HL-60/S4 (cell line): Measurements from ENCODE around the gene XXYLT1.

Experiments used
- in situ Hi-C: fragments of 300-500 bp; cut with MboI; formaldehyde crosslinking; loops from 2 replicates; pipeline ENCODE4 v1.14.3; 2022; ENCODE audit warnings: low sequenced_read_pairs

The XXYLT1 gene

DNA sequence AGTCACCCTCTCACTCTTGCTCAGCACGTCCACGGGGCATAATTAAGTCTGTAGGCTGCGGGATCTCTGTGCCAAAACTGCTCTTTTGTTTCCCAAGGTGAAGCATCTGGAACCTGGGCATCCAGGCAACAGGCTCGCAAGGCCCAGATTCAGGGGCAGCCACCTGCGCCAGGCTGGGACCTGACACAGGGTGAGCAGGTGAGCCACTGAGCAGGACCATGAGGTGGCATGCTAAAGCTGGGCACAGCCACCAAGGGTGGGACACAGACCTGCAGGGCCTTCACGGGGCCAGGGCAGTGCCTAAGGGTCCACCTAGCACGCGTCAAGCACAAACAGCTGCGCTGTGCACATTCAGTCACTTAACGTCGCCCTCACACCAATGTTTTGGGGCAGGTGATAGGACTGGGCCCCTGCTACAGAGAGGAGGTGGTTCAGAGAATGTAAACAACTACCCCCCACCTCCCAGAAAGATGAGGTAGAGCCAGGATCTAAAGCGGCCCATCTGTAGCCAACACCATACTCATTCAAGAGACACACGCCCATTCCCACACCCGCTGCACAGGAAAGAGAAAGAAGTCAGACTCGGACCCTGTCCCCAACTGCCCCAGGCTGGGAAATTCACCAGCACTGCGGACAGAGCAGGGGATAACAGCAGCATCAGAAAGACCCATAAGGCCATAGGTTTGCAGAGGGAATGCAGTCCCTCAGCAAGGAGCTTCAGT, 16.3 kb downstream of the XXYLT1 start:
- in situ Hi-C loops: loop anchor here (25.0 kb wide), 1 partner anchor 917 kb away; no protein-coding TSS in a partner anchor

DNA sequence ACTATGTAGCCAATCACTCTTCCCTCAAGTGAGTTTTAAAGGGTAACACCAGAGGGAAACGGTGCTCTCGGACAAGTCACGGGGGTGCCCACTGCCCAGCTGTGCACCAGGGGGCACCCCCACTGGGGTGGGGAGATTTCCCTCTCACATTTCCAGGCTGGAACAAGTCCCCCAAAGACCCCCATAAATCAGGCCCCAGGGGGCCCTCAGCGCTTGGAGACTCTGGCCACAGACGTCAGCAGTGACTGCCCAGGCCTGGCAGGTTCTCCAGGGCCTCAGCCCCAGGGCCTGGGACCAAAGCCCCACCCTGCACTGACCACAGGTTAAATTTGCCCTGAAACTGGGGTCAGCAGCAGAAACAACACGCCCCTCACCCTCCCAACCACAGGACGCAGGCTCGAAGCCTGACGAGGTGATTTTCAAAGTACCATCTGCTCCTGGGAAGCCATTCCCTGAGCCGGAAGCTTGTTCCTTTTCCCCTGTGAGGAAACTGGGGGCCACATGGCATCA, 17.0 kb downstream of the XXYLT1 start:
- in situ Hi-C loops: loop anchor here (25.0 kb wide), 1 partner anchor 917 kb away; no protein-coding TSS in a partner anchor

DNA sequence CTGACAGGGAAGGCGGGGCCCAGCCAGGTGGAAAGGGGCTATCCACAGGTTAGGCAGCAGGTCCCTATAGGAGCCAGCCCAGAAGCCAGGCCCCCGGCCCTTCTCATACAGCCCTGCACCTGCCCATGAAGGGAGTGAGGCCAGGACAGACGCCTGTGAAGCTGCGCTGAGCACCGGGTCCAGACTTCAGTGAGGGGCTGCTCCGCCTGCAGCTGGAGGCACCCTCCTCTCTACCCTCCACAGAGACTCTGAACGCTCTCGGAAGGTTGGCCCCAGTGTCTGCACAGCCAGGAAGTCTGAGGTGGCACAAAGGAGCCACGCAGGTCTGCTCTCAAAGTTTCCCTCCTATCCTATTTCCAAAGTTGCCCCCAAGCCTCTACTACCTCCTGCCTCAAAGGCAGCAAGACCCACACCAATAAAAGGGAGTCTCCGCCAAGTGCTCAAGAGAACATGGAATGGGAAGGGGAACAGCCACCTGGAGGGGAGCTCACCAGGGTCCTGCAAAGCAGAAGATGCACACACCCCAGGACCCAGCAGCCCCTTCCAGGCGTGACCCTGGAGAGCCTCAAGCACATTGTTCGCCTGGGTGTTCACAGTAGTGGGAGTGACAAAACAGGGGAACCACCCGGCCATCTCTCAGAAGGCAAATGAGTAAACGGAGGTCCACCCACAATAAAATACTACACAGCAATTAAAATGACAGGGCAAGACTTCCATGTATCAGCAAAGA, 19.5 kb downstream of the XXYLT1 start:
- in situ Hi-C loops: loop anchor here (25.0 kb wide), 1 partner anchor 914 kb away; no protein-coding TSS in a partner anchor

- in situ Hi-C loops: loop anchor here (25.0 kb wide), 1 partner anchor 913 kb away; no protein-coding TSS in a partner anchor
These were observed 20.3 kb downstream of the XXYLT1 start for GRCh38 chr3:195250473-195251251.

DNA sequence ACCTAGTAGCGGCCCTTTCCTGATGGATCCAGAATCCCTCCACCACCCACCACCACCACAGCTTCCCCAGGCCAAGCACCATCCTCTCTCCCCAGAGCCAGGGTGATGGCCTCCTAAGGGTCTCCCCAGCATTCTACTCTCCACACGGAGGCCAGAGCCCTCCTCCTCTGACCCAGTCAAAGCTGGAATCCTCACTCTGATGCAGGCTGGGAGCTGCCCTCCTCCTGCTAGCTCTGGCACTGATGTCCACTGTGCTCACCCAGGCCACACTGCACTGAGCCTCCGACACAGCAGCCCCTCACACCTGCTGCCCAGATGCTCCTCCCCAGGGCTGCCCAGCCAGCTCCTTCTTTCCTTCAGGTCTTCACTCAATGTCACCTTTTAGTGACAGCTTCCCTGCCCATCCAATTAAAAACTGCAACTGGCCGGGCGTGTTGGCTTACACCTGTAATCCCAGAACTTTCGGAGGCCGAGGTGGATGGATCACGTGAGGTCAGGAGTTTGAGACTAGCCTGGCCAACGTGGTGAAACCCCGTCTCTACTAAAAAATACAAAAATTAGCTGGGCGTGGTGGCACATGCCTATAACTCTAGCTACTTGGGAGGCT, 21.0 kb downstream of the XXYLT1 start:
- in situ Hi-C loops: loop anchor here (25.0 kb wide), 1 partner anchor 913 kb away; no protein-coding TSS in a partner anchor

GRCh38 chr3:195249057-195249770, 21.7 kb downstream of the XXYLT1 start:
- in situ Hi-C loops: no loop called here

DNA sequence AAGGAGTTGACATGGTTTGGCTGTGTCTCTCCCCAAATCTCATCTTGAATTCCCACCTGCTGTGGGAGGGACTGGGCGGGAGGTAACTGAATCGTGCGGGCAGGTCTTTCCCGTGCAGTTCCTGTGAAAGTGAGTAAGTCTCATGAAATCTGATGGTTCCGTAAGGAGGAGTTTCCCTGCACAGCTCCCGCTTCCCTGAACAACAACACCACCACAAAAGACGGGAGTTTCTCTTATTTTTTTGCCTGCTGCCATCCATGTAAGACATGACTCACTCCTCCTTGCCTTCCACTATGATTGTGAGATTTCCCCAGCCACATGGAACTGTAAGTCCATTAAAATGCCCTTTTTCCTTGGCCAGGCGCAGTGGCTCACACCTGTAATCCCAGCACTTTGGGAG, 22.7 kb downstream of the XXYLT1 start:
- in situ Hi-C loops: no loop called here

GRCh38 chr3:195247863-195248189, 23.1 kb downstream of the XXYLT1 start:
- in situ Hi-C loops: no loop called here

DNA sequence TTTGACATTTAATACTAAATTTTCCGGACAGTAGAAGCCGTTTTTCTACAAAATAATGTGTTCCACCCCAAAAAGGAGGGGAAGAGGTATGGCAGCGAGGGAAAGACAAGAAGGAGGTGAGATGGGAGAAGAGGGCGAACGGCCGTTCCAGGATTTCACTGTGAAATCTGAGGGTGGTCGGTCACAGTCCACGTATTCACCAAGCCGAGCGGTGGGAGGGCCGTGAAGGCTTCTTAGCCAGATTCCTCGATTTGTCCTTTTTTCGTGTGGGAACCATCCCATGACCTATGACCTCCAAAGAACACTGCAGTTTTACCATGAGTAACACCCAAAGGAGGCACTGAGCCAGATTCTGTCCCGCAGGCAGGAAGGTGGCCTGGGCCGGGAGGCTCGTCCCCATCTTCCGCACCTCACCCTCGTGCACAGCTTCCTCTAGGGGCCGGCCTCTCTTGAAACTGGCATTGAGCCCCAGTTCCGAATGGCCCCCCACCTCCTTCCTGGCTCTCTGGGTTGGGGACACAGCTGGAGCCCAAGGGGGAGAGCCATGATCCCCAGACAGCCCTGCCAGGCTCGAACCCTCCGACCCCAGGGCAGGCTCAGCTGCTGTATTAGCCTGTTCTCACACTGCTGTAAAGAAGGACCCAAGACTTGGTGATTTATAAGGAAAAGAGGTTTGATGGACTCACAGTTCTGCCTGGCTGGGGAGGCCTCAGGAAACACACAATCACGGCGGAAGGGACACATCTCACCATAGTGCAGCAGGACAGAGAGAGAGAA, 23.7 kb downstream of the XXYLT1 start:
- in situ Hi-C loops: no loop called here

DNA sequence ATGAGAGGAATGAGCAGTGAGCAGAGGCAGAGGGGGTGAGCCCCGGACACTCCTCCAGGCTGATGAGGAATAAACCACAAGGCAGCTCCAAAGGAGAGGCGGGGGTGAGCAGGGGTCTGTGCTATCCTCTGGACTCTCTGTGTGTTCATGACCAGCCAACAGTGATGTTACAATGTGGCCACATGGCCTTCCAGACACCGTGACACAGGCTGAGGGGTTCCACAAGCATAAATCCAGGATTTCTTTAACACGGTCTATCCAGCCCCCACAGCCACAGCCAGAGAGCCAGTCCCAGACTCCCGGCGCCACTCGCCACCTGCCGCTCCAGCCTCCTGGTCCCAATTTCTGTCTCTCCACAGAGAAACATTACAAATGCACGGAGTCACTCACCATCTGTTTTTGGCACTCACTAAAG, 24.4 kb downstream of the XXYLT1 start:
- in situ Hi-C loops: no loop called here

- in situ Hi-C loops: no loop called here
These were observed 25.4 kb downstream of the XXYLT1 start for GRCh38 chr3:195245531-195245951.

- in situ Hi-C loops: no loop called here
These were observed 29.2 kb downstream of the XXYLT1 start for GRCh38 chr3:195241592-195242355.

- in situ Hi-C loops: no loop called here
These were observed 30.0 kb downstream of the XXYLT1 start for GRCh38 chr3:195240939-195241338.

- in situ Hi-C loops: no loop called here
These were observed 30.7 kb downstream of the XXYLT1 start for GRCh38 chr3:195240171-195240701.

GRCh38 chr3:195239121-195239520, 31.8 kb downstream of the XXYLT1 start:
- in situ Hi-C loops: no loop called here

- in situ Hi-C loops: no loop called here
These were observed 32.3 kb downstream of the XXYLT1 start for GRCh38 chr3:195238586-195239118.

DNA sequence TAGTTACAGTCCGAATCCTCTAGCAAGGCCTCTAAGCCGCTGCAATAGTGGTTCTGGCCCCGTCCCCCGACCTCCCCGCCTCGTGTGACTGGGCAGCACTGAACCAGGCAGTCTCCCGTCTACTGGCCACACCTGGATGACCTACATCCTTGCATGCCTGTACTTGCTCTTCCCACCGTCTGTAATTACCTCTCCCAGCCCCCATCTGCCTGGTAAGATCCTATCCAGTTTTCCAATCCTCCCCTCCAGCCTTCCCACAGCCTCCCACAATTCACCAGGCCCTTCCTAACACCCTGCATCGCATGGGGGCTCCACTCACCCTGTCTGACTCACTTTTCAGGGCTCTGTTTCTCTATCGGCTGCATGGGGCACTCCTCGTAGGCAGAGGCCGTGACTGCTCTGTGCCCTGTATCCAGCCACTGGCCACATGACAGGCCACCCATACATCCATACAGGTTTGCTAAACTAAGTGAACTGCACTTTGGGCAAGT, 32.8 kb downstream of the XXYLT1 start:
- in situ Hi-C loops: no loop called here
